ENCODE measurements around the gene GIMAP1.

The GIMAP1 gene

GRCh38 chr7:150723467-150723866, 7.1 kb downstream of the GIMAP1 start:
- DNase-seq: no peak

DNA sequence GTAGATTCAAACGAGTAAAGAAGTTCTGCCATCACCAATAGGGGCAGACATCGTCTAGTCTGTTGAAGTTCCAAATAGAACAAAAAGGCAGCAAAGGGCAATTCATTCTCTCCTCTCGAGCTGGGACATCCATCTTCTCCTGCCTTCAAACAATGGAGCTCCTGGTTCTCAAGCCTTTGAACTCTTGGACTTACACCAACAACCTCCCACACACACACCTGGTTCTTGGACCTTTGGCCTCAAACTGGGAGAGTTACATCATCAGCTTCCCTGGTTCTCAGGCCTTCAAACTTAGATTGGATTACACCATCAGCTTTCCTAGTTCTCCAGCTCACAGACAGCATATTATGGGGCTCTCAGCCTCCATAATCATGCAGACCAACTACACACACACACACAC, 11.0 kb downstream of the GIMAP1 start:
- no peak for DNase-seq

DNA sequence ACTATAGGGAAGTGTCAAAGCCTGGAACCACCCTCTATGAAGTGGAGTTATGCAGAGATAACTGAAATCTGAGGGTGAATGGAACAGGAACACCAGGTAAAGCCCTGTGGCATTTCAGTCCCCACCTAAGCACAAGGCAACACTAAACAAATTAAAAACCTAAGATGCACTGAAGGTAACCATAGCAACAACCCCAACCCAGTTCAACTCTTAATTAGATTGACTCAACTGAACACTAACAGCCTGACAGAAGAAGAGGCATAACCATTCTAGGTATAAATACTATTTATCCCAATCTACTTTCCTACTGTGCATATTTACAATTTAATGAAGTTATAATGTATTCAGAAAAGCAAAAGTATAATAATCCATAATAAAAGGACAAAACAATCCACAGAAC, 11.6 kb downstream of the GIMAP1 start:
- no peak for DNase-seq

GRCh38 chr7:150728609-150729008, 12.2 kb downstream of the GIMAP1 start:
- no peak for DNase-seq

- DNase-seq: no peak
Observed at GRCh38 chr7:150731916-150732315, 15.5 kb downstream of the GIMAP1 start.

DNA sequence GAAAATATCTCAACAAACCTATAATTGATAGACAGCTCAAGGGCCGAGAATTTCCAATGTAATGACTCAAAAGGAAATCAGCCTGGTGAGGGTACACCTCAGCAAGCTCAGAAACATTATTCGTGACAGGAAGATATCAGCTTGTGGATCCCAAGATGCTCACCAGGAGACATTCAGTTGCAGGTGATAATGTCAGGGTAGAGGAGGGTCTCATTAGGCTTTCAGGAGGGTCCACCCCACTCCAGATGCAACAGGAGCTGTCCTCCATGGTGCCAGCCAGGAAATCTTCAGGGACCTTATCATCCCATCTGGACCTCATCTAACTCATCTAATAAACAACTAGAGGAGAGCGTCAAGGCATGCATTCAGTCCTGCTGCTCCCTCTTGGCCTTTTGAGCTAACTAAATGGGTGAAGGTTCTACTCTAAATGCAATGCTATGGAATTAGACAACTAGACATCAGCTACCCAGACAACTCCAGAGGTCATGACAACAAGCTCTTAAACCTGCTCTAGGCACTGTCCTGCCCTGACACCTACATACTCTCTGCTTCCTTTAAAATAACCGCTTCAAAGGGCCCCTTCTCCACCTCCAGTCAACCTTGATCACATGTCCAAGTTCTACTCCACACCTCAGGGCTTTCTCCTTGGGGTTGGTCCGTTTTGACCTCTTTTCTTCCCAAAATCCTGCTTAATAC, 16.5 kb downstream of the GIMAP1 start:
- DNase-seq: no peak

DNA sequence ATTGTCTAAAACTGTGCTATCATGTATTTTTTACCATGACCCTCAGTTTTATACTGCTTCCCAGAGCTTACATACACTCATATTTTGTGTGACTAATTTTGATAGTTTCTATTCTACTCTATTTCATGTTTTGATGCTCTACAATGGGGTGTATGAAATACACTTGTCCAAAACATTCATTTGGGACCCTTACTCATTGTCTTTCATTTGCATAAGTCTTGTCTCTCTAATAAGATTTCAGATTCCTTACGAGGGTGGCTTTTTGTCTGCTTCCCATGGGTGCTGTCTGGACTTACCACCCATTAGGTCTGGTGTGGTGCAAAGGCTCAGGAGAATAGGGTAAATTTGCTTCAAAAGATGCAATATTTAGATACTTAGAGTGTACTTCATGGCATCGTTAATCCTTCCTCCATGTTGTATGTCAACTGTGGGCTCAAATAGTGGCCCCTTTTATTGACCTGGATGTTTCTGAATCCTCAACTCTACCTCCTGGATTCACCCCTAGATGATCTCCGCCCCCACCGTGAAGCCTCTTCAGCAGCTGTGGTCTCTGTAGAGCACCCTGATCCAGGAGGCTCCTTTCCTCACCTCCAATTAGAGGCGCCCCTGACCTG, 17.2 kb downstream of the GIMAP1 start:
- no peak for DNase-seq

DNA sequence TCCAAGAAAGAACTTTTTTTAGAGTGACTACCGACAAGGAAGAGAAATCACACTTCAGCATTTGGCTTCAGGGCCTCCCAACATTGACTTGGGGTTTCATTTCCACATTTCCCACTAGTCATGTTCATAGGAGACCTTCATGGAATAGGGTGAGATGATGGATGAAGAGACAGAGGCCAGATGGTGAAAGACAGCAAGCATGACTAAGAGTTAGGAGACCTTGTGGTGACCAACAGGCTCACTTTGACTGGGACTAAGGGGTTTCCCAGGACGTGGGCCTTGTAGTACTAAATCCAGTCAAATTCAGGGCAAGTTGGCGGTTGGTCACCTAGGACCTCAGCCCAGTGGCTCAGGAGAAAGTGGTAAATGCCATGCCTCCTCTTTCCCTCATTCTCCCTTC, 17.8 kb downstream of the GIMAP1 start:
- DNase-seq: no peak

GRCh38 chr7:150735596-150736358, 19.4 kb downstream of the GIMAP1 start:
- no peak for DNase-seq

DNA sequence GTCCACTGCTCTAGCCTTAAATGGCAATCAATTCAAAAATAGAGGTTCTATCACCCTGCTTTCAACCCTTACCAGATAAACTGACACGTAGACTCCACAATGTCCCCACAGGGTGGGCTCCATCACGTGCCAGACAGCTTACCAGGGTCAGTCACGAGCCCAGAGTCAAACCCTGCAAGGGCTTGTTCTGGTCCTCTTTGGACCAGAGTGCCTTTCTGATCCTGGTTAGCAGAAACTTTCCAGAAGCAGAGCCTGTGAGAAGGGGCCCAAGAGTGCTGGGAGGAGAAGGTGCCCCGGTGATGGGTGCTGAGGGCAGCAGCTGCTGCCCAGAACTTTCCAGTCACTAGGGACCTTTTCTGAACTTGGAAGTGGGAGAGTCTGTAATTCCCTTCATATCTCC, 20.5 kb downstream of the GIMAP1 start:
- no peak for DNase-seq

DNA sequence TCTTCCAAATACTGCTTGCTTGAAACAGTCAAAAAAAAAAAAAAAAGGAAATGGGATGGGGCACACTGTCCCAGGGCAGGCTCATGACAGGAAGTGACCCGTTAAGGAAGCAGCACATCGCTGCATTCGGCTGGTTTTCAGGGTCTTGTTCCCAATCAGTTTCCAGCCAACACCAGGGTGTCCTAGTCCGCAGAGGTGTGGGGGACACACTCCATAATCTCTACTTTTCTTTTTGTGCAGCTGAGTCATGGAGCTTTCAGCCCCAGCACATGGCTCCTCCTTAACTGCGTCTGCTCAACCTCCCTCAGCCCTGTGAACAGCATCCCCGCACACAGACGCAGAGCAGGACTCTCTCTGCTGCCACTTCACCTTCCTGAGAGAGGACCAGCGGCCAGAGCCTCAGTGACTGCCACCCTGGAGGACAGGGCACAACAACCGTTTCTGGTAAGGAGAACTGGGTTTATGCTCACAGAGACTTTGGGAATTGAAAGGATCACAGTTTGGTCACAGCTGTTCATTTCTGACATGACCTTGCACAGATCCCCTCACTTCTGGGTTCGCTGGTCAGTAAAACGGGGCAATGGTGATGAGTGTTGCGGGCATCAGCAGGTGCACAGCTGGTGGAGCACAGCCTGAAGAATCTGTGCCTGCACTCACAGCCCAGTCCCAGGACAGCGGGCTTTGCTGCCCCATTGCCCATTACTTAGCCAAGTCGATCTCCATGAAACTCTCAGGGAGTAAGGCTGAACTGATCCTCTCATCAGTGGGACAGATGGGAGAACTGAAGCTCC, 21.0 kb downstream of the GIMAP1 start, which contains the start of gene GIMAP5:
TSS of gene GIMAP5 (plus strand) at position 154 of the 791 bp plus-strand sequence. CDS start 3,467 bp downstream, outside the sequence.
- peak; percentile 68 for DNase-seq

DNA sequence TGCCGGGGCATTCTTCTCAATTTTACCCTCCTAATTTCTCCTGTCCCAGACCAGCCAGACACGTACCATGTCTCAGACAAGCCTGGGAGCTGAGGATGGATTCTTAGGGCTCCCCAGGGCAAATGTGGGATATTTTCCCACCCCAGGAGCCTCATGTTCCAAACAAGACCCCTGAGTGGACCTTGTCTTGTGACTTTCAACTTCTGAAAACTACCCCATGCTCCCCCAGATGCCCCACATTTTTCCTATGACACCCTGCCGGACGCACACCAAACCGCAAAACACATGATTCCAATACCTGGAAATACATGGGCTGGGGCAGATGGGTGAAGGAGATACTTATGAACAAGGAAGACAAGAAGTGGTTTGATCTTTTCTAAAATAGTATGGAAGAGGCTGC, 21.7 kb downstream of the GIMAP1 start:
- peak; percentile 56 for DNase-seq

GRCh38 chr7:150738591-150739001, 22.2 kb downstream of the GIMAP1 start:
- DNase-seq: no peak

- DNase-seq: no peak
Observed at GRCh38 chr7:150739033-150739432, 22.6 kb downstream of the GIMAP1 start.

DNA sequence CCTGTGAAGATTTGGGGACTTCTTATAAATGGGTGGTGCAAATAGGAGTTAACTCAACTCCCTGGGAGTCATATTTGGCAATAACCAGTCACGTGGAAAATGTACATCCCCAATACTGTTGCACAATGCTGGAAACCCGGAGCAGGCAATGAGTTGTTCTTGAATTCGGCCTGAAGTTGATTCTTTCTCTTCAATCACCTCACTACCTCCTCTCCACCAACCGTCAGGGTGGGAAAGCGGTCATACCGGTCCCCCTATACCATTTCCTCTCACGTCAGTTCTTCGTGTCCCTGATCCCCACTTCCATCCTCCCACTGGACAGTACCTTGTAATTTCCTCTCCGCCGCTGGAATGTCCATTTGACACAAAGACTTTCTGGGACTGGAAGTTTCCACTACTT, 23.6 kb downstream of the GIMAP1 start:
- no peak for DNase-seq

DNA sequence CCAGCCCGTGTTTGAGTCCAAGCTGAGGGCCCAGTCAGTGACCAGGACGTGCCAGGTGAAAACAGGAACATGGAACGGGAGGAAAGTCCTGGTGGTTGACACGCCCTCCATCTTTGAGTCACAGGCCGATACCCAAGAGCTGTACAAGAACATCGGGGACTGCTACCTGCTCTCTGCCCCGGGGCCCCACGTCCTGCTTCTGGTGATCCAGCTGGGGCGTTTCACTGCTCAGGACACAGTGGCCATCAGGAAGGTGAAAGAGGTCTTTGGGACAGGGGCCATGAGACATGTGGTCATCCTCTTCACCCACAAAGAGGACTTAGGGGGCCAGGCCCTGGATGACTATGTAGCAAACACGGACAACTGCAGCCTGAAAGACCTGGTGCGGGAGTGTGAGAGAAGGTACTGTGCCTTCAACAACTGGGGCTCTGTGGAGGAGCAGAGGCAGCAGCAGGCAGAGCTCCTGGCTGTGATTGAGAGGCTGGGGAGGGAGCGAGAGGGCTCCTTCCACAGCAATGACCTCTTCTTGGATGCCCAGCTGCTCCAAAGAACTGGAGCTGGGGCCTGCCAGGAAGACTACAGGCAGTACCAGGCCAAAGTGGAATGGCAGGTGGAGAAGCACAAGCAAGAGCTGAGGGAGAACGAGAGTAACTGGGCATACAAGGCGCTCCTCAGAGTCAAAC, 26.0 kb downstream of the GIMAP1 start:
- DNase-seq: peak; percentile 48

DNA sequence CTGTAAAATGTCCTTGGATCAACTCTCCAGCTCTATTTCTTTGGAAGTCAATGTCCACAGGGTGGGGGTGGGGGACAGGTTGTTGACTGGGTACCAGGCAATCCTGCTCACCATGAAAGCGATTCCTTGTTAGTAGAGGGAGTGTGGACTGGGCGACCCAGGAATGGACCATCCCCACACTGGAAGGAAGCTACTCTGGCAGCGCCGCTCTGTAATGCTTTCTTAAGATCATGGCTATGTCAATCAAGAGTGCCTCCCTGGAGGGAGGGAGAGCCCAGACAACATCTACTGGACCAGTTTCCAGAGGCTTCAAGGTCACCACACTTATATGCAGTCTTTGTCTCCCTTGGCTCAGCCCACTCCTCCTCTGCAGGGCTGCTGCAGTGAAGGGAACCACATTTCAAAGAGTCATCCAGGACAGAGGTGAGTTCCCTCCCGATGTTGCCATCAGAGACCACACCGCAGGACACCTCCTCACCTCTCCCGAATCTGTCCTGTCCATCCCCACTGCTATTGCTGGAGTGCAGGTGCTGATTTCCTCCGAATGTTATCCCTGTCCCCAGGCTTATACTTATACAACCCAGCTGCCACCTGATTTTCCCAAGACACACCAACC, 27.7 kb downstream of the GIMAP1 start:
- no peak for DNase-seq

DNA sequence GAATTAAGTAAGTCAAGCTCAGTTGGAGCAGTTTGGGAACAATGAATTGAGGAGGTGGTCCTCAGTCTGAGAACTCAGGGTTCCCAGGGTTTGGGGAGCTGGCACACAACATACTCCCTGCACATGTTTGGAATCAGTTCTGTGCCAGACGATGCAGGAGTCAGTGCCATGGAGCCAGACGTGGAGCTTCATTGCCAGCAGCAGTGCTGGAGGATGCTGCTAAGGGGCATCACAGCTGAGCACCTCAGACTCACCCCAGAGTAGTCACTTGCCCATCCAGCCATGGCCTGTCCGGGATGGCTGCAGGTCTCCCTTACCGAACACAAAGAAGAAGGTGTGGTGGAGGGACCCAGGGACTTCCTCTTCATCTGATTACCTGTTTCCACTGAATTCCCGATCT, 28.7 kb downstream of the GIMAP1 start:
- no peak for DNase-seq

DNA sequence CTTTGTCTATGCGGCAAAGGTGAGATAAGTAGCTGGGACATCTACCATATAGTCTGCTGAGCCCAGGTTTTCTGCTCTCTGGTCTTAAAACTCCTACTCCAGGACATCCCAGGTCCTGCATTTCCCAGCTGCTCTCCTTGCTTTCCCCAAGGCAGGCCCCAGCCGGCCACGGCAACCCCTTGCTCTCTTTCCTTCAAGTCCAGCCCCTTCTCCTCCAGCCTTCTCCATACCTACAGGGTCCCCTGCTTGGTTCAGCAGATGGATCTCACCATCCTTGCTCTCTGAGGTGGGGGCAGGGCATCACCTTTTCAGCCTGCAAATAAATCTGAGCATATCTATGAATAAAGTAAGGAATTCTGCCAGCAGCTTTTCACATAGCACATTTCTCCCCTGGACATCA, 29.5 kb downstream of the GIMAP1 start:
- DNase-seq: no peak

DNA sequence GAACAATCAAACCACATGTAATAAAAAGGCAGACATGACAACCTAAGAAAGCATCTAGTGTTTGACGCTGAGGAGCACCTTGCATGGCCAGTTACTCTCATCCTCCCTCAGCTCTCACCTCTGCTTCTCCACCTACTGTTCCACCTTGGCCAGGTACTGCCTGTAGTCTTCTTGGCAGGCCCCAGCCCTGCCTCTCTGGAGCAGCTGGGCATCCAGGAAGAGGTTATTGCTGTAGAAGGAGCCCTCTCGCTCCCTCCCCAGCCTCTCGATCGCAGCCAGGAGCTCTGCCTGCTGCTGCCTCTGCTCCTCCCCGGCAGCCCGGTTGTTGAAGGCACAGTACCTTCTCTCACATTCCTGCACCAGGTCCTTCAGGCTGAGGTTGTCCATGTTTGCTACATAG, 30.5 kb downstream of the GIMAP1 start:
- DNase-seq: no peak

GRCh38 chr7:150748376-150748775, 32.0 kb downstream of the GIMAP1 start:
- no peak for DNase-seq

- no peak for DNase-seq
Observed at GRCh38 chr7:150751702-150752101, 35.3 kb downstream of the GIMAP1 start.

Measured in activated T-cell treated with anti-CD3 and anti-CD28 coated beads, Interleukin-2, amount 50 U/mL, for 1 hour (primary cell).